HG03025 (cell line): ENCODE measurements around the gene PCDHGA7.
"Not testable (repeated sequence)": the region's sequence is repeated elsewhere in the genome, so short reads cannot be mapped to it uniquely, and the experiment has no call there.

ENCODE experiments used
- ATAC-seq: cut with Tn5 transposase; IDR thresholded peaks from one replicate; pipeline ENCODE4 v1.9.1; 2021; ENCODE audit warnings: mild to moderate bottlenecking, moderate library complexity; ENCODE audit not compliant: unreplicated experiment, low FRiP score

The PCDHGA7 gene

GRCh38 chr5:141366016-141366896 lies 16.3 kb upstream of the PCDHGA7 start:
- no peak for ATAC-seq

DNA sequence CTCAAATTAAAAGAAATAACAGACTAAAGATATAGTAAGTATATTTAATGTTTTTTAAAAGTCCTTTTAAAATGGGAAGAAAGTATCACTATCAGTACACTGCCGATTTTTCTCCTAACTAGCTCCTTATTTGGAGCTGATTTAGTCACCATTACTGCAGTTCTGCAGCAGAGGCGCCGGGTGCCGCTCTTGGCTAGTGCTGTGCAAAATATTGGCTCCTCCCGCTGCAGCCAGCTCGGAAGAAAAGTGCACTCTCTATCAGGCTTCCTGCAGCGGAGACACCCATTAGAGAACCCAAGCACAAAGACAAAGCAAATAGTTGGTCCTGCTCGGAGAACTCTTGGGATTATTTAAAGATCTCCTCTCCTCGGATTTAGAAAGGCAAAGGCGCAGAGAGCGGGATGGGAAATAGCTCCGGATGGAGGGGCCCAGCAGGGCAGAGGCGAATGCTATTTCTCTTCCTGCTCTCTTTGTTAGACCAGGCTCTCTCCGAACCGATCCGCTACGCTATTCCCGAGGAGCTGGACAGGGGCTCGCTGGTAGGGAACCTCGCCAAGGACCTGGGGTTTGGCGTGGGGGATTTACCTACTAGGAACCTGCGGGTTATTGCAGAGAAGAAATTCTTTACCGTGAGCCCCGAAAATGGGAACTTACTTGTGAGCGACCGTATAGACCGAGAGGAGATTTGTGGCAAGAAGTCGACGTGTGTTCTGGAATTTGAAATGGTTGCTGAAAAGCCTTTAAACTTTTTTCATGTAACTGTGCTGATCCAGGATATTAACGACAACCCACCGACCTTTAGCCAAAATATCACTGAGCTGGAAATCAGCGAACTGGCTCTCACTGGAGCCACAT lies 12.3 kb upstream of the PCDHGA7 start, which contains the start of gene PCDHGB3:
Gene PCDHGB3 (plus strand): TSS at position 249 of the 855 bp plus-strand sequence. CDS start 153 bp downstream, at position 402.
- ATAC-seq, result peak; percentile 99

GRCh38 chr5:141371572-141372475 lies 10.7 kb upstream of the PCDHGA7 start:
- ATAC-seq, result no peak

DNA sequence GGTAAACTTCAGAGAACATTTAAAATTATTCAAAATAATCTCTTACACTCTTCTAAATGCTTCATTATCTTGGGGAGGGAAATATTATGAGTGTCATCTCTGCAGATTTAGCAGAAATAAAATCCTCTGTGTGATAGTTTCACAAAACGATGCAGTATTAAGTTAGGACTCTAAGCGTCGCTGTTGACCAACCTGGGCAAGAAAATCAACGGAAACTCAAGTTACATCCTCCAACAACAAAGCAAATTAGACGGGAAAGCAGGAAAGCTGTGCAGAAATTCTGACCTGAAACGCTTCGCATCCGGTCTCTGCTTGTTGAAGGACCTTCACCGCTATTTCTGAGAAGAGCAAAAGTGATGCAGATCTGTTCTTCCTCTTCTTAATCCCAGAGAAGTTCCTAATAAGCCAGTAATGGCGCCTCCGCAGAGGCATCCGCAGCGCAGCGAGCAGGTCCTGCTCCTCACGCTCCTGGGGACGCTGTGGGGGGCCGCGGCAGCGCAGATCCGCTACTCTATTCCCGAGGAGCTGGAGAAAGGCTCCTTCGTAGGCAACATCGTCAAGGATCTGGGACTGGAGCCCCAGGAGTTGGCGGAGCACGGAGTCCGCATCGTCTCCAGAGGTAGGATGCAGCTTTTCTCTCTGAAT lies 8.7 kb upstream of the PCDHGA7 start, which contains the start of gene PCDHGA6:
Gene PCDHGA6 (plus strand): TSS at position 219 of the 645 bp plus-strand sequence. CDS start 193 bp downstream, at position 412.
- ATAC-seq, result no peak

- no peak for ATAC-seq
Measured at GRCh38 chr5:141374627-141375026, 7.9 kb upstream of the PCDHGA7 start.

GRCh38 chr5:141375444-141376155 lies 6.9 kb upstream of the PCDHGA7 start:
- ATAC-seq, result not testable (repeated sequence)

DNA sequence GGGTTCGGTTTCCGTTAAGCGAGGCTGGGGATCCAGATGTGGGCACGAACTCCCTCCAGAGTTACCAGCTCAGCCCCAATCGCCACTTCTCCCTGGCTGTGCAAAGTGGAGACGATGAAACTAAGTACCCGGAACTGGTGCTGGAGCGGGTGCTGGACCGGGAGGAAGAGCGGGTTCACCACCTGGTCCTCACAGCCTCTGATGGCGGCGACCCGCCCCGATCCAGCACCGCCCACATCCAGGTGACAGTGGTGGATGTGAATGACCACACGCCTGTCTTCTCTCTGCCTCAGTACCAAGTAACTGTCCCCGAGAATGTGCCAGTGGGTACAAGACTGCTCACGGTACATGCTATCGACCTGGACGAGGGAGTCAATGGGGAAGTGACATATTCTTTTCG lies 803 bp downstream of the PCDHGA7 start:
- ATAC-seq, result no peak

GRCh38 chr5:141384471-141385267 lies 2.1 kb downstream of the PCDHGA7 start:
- no peak for ATAC-seq

- ATAC-seq, result not testable (repeated sequence)
Measured at GRCh38 chr5:141387557-141388311, 5.2 kb downstream of the PCDHGA7 start, which contains the start of gene PCDHGB4. PCDHGB4 (plus strand) TSS chr5:141387698; CDS start chr5:141387885, 187 bp downstream.

GRCh38 chr5:141388661-141389060 lies 6.1 kb downstream of the PCDHGA7 start:
- ATAC-seq, result no peak

GRCh38 chr5:141389153-141390042 lies 6.9 kb downstream of the PCDHGA7 start:
- no peak for ATAC-seq

DNA sequence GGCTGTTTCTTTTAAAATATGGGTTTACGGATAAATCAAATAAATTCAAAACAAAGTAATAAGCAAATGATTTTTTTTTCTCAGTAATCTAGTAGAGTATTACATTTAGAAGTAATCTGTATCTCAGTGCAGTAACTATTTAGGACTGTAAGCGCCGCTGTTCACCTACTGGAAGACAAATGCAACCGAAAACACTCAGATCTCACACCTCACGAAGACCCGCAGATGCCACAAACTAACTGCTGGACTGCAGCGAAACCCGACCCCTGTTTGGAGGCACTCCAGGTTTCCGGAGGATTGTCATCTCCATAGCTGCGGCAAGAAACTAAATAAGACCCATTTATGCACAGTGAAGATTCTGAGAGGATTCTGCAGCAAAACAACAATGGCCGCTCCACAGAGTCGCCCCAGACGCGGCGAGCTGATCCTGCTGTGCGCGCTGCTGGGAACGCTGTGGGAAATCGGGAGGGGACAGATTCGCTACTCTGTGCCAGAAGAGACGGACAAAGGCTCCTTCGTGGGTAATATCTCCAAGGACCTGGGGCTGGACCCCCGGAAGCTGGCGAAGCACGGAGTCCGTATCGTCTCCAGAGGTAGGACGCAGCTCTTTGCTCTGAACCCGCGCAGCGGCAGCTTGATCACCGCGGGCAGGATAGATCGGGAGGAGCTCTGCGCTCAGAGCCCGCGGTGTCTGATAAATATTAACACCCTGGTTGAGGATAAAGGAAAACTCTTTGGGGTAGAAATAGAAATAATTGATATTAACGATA lies 10.1 kb downstream of the PCDHGA7 start, which contains the start of gene PCDHGA8:
Gene PCDHGA8 (plus strand): TSS at position 205 of the 770 bp plus-strand sequence. CDS start 181 bp downstream, at position 386.
- no peak for ATAC-seq

DNA sequence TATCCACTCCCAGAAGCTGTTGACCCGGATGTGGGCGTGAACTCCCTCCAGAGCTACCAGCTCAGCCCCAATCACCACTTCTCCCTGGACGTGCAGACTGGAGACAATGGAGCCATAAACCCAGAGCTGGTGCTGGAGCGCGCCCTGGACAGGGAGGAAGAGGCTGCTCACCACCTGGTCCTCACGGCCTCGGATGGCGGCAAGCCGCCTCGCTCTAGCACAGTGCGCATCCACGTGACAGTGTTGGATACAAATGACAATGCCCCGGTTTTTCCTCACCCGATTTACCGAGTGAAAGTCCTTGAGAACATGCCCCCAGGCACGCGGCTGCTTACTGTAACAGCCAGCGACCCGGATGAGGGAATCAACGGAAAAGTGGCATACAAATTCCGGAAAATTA lies 10.7 kb downstream of the PCDHGA7 start:
- ATAC-seq, result no peak

GRCh38 chr5:141394401-141395187 lies 12.1 kb downstream of the PCDHGA7 start:
- ATAC-seq, result not testable (repeated sequence)
